GM23338 (cell line): Measurements from ENCODE around the gene XXYLT1. TPM values are rescaled to one million over a fixed set of nuclear protein-coding genes. Genes with fewer than 3 reads are reported as not detected.
A peak's percentile ranks its signal among the peaks of the same experiment; 100 is the strongest.

ENCODE experiments used
- ATAC-seq: fragments of 200-7000 bp; cut with Tn5 transposase; 3 replicates; pipeline ENCODE4 v1.9.1; 2020
- DNase-seq: peaks from one replicate; pipeline ENCODE4 v3.0.0-alpha.2; 2015; ENCODE audit warnings: low spot score
- H2AFZ ChIP-seq: fragments of 200-600 bp; sonication (generic); 2 replicates; pipeline ENCODE4 v1.8.0; 2016; ENCODE audit warnings: antibody characterized with exemption, mild to moderate bottlenecking, moderate library complexity
- H3F3A ChIP-seq: fragments of 200-600 bp; sonication (generic); replicated peaks from 2 replicates; pipeline ENCODE4 v1.8.0; 2017; ENCODE audit warnings: antibody characterized with exemption, mixed run types, low read depth
- H3K27ac ChIP-seq: fragments of 200-600 bp; sonication (generic); 2 replicates; pipeline ENCODE4 v1.6.1; 2016; ENCODE audit warnings: low read depth
- H3K27me3 ChIP-seq: fragments of 200-600 bp; sonication (generic); 2 replicates; pipeline ENCODE4 v1.8.0; 2016; ENCODE audit warnings: mild to moderate bottlenecking, mixed run types, moderate library complexity; ENCODE audit not compliant: insufficient read depth
- H3K36me3 ChIP-seq: fragments of 200-600 bp; sonication (generic); 2 replicates; pipeline ENCODE4 v1.8.0; 2016; ENCODE audit warnings: mild to moderate bottlenecking; ENCODE audit not compliant: insufficient read depth
- H3K4me1 ChIP-seq: fragments of 200-600 bp; sonication (generic); 2 replicates; pipeline ENCODE4 v1.8.0; 2016; ENCODE audit warnings: mild to moderate bottlenecking, moderate library complexity; ENCODE audit not compliant: insufficient read depth
- H3K4me2 ChIP-seq: fragments of 200-600 bp; sonication (generic); 2 replicates; pipeline ENCODE4 v1.7.1; 2017; ENCODE audit warnings: mixed run types
- H3K4me3 ChIP-seq: fragments of 200-600 bp; sonication (generic); 2 replicates; pipeline ENCODE4 v1.6.1; 2016; ENCODE audit warnings: mixed run types
- H3K79me2 ChIP-seq: fragments of 200-600 bp; sonication (generic); replicated peaks from 2 replicates; pipeline ENCODE4 v1.8.0; 2017; ENCODE audit warnings: mild to moderate bottlenecking; ENCODE audit not compliant: insufficient read depth
- H3K9me2 ChIP-seq: fragments of 200-600 bp; sonication (generic); 2 replicates; pipeline ENCODE4 v1.8.0; 2017; ENCODE audit not compliant: insufficient read depth
- H4K20me1 ChIP-seq: fragments of 200-600 bp; sonication (generic); replicated peaks from 2 replicates; pipeline ENCODE4 v1.8.0; 2017; ENCODE audit warnings: mild to moderate bottlenecking; ENCODE audit not compliant: insufficient read depth
- H3K27ac Mint-ChIP-seq: 2 replicates; pipeline ENCODE4 v1.8.0; 2020; ENCODE audit warnings: inconsistent platforms, mild to moderate bottlenecking, moderate library complexity, mixed read lengths
- H3K27me3 Mint-ChIP-seq: 3 replicates; pipeline ENCODE4 v1.8.0; 2022; ENCODE audit warnings: low read depth, mild to moderate bottlenecking, moderate library complexity, mixed read lengths, inconsistent platforms; ENCODE audit not compliant: insufficient read depth, poor library complexity
- H3K36me3 Mint-ChIP-seq: 3 replicates; pipeline ENCODE4 v1.8.0; 2021; ENCODE audit warnings: low read depth, mild to moderate bottlenecking, inconsistent platforms, moderate library complexity, mixed read lengths
- H3K4me1 Mint-ChIP-seq: 3 replicates; pipeline ENCODE4 v1.8.0; 2020; ENCODE audit warnings: mild to moderate bottlenecking, inconsistent platforms, mixed read lengths
- H3K4me3 Mint-ChIP-seq: 3 replicates; pipeline ENCODE4 v1.8.0; 2021; ENCODE audit warnings: moderate library complexity, mild to moderate bottlenecking, inconsistent platforms, mixed read lengths
- H3K9me3 Mint-ChIP-seq: 3 replicates; pipeline ENCODE4 v1.8.0; 2020; ENCODE audit warnings: moderate library complexity, mild to moderate bottlenecking, inconsistent platforms, mixed read lengths
- CREB1 ChIP-seq: fragments of 250-450 bp; sonication (Bioruptor Pico); IDR thresholded peaks from 2 replicates; pipeline ENCODE4 v1.5.0; 2020; ENCODE audit warnings: low read depth, mild to moderate bottlenecking, moderate library complexity
- POLR2AphosphoS5 ChIP-seq: IDR thresholded peaks from 2 replicates; pipeline ENCODE4 v1.6.1; 2016; ENCODE audit warnings: antibody characterized with exemption, low read depth
- ZNF114 ChIP-seq: fragments of 250-450 bp; sonication (Bioruptor Pico); IDR thresholded peaks from 2 replicates; pipeline ENCODE4 v1.5.0; 2020; ENCODE audit warnings: mild to moderate bottlenecking, moderate library complexity
- ZNF331 ChIP-seq: fragments of 250-450 bp; sonication (Bioruptor Pico); IDR thresholded peaks from 2 replicates; pipeline ENCODE4 v1.5.0; 2020; ENCODE audit warnings: low read depth, mild to moderate bottlenecking, moderate library complexity
- polyA plus RNA-seq: library from polyadenylated mRNA; unstranded; fragments of >200 nt; fragmentation: Nextera tagmentation; extraction: Ambion mirVana; gene quantifications from 2 replicates; pipeline ENCODE4 v1.2.1, GENCODE V29; 2016
- total RNA-seq: library from RNA; depleted of rRNA; stranded (reverse); fragments of >200 nt; shearing (Covaris generic); gene quantifications from 2 replicates; pipeline ENCODE4 v1.2.3, GENCODE V29; 2014
- TF ChIP-seq, protein P1 (sequence below): fragments of 250-450 bp; sonication (Bioruptor Pico); IDR thresholded peaks from 2 replicates; pipeline ENCODE4 v1.5.0; 2020; ENCODE audit warnings: mild to moderate bottlenecking, moderate library complexity
- TF ChIP-seq, protein P2 (sequence below): IDR thresholded peaks from 2 replicates; pipeline ENCODE4 v1.6.1; 2016; ENCODE audit warnings: antibody characterized with exemption
- TF ChIP-seq, protein P3 (sequence below), 2 experiments: fragments of 200-600 bp in 1 of 2; sonication (generic) in 1 of 2; conservative IDR thresholded peaks; 2 replicates each; pipeline versions ENCODE4 v1.5.1 to v1.6.1; 2016 to 2017; ENCODE audit warnings: antibody characterized with exemption in 2 of 2, low read depth in 2 of 2, mild to moderate bottlenecking in 2 of 2, moderate library complexity in 1 of 2

XXYLT1 gene
- total and polyA plus RNA-seq, 2 experiments from 2014 or later: 13.5 to 34.8 TPM

DNA sequence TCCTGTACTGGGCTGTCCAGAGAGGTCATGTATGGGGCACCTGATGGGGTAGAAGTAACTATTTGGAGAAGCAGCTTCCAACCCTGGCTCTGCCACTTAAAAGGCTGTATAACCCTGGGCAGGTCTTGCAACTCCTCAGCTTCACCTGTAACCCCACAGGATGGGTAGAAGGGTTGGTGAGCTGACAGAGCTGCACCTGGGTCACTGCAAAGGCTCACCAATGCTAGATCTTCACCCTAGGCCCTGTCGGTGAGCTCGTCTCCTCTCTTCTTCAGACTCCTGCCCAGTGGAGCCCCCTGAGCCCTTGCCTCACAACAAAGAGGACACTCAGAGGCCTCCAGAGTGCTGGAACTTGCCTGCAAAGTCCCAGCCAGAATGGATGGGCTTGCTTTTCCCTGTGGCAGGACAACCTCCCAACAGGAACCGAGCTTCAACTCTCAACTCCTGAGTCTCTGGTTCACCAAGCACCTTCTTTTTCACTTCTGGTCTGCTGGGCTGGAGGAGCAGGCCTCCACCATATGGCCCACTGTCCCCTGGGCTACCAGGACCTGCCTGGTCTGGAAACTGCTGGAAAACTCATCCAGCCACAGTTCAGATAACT, 45.9 kb downstream of the XXYLT1 start (continued):
- TF ChIP-seq, protein P1, sequence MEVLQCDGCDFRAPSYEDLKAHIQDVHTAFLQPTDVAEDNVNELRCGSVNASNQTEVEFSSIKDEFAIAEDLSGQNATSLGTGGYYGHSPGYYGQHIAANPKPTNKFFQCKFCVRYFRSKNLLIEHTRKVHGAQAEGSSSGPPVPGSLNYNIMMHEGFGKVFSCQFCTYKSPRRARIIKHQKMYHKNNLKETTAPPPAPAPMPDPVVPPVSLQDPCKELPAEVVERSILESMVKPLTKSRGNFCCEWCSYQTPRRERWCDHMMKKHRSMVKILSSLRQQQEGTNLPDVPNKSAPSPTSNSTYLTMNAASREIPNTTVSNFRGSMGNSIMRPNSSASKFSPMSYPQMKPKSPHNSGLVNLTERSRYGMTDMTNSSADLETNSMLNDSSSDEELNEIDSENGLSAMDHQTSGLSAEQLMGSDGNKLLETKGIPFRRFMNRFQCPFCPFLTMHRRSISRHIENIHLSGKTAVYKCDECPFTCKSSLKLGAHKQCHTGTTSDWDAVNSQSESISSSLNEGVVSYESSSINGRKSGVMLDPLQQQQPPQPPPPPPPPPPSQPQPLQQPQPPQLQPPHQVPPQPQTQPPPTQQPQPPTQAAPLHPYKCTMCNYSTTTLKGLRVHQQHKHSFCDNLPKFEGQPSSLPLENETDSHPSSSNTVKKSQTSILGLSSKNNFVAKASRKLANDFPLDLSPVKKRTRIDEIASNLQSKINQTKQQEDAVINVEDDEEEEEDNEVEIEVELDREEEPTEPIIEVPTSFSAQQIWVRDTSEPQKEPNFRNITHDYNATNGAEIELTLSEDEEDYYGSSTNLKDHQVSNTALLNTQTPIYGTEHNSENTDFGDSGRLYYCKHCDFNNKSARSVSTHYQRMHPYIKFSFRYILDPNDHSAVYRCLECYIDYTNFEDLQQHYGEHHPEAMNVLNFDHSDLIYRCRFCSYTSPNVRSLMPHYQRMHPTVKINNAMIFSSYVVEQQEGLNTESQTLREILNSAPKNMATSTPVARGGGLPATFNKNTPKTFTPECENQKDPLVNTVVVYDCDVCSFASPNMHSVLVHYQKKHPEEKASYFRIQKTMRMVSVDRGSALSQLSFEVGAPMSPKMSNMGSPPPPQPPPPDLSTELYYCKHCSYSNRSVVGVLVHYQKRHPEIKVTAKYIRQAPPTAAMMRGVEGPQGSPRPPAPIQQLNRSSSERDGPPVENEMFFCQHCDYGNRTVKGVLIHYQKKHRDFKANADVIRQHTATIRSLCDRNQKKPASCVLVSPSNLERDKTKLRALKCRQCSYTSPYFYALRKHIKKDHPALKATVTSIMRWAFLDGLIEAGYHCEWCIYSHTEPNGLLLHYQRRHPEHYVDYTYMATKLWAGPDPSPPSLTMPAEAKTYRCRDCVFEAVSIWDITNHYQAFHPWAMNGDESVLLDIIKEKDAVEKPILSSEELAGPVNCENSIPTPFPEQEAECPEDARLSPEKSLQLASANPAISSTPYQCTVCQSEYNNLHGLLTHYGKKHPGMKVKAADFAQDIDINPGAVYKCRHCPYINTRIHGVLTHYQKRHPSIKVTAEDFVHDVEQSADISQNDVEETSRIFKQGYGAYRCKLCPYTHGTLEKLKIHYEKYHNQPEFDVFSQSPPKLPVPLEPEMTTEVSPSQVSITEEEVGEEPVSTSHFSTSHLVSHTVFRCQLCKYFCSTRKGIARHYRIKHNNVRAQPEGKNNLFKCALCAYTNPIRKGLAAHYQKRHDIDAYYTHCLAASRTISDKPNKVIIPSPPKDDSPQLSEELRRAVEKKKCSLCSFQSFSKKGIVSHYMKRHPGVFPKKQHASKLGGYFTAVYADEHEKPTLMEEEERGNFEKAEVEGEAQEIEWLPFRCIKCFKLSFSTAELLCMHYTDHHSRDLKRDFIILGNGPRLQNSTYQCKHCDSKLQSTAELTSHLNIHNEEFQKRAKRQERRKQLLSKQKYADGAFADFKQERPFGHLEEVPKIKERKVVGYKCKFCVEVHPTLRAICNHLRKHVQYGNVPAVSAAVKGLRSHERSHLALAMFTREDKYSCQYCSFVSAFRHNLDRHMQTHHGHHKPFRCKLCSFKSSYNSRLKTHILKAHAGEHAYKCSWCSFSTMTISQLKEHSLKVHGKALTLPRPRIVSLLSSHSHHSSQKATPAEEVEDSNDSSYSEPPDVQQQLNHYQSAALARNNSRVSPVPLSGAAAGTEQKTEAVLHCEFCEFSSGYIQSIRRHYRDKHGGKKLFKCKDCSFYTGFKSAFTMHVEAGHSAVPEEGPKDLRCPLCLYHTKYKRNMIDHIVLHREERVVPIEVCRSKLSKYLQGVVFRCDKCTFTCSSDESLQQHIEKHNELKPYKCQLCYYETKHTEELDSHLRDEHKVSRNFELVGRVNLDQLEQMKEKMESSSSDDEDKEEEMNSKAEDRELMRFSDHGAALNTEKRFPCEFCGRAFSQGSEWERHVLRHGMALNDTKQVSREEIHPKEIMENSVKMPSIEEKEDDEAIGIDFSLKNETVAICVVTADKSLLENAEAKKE (CRISPR knock-in tag): no peak
- TF ChIP-seq ZNF331 (CRISPR knock-in tag): no peak

DNA sequence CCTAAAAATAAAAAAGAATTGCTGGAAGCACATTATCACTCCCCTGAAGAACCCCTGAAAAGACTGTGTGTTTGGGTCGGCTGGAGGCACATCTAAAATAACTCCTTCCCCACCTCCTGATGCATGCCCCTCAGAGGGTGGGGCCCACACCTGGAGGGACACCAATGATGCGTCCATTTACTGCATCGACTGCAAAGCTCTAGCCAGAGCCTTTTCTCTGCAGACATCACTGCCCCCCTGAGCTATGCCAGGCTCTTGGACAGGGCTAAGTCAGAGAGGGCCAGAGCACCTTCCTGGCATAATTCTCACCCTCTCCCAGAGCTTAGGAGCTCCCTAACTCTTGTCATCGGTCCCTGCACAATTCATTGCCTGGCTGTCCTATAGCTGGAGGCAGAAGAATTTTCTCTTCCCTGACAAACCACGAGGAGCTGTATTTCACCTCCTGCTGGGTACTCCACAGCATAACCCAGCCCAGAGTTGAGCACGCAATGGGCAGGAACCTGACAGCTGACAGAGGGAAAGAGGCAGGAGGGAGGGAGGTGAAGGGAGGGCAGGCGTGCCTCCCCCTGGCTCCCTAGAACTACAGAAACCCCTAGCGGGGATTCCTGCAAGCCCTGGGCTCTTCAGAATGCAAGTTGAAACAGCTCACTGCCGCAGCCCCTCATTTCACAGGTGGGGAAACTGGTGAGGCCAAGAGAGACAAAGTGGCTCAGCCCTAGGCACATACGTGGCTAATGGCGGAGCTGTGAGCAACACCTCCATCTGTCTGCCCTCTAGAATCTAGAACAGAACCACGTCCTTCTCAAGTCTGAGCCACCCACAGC, 46.6 kb downstream of the XXYLT1 start:
- Histone ChIP-seq H3K4me2 (peak overlapping the region; percentile 48; the same call in 1 of the 2 replicates), H2AFZ (no peak overlapping the region), H3K36me3 (no peaks in the 10 kb centered on the region), H3K27ac (peak overlapping the region; percentile 83; the same call in 1 of the 2 replicates), H3K4me1 (peaks cover 34% of the 10 kb centered on the region), H3K4me3 (no peak overlapping the region), H3K27me3 (no peaks in the 10 kb centered on the region), H4K20me1 (no peaks in the 10 kb centered on the region), H3K9me2 (no peaks in the 10 kb centered on the region), H3K79me2 (peaks cover 20% of the 10 kb centered on the region), H3F3A (0 out of 2 replicates have a peak, but pooled peaks cover 2% of the 10 kb centered on the region)
- DNase-seq (peak; percentile 30), ATAC-seq (peak; percentile 42)
- Mint-ChIP-seq H3K27me3 (peaks cover 26% of the 10 kb centered on the region), H3K4me3 (no peak overlapping the region), H3K27ac (peak overlapping the region; percentile 76; the same call in 1 of the 2 replicates), H3K4me1 (peaks cover 41% of the 10 kb centered on the region), H3K9me3 (no peaks in the 10 kb centered on the region), H3K36me3 (peaks cover 34% of the 10 kb centered on the region)
- TF ChIP-seq, protein P2, sequence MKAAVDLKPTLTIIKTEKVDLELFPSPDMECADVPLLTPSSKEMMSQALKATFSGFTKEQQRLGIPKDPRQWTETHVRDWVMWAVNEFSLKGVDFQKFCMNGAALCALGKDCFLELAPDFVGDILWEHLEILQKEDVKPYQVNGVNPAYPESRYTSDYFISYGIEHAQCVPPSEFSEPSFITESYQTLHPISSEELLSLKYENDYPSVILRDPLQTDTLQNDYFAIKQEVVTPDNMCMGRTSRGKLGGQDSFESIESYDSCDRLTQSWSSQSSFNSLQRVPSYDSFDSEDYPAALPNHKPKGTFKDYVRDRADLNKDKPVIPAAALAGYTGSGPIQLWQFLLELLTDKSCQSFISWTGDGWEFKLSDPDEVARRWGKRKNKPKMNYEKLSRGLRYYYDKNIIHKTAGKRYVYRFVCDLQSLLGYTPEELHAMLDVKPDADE: no peak
- no peak for TF ChIP-seq CREB1 (CRISPR knock-in tag)
- no peak for TF ChIP-seq ZNF331 (CRISPR knock-in tag)
- no peak for TF ChIP-seq POLR2AphosphoS5
- TF ChIP-seq ZNF114 (CRISPR knock-in tag): no peak
- TF ChIP-seq, protein P3, sequence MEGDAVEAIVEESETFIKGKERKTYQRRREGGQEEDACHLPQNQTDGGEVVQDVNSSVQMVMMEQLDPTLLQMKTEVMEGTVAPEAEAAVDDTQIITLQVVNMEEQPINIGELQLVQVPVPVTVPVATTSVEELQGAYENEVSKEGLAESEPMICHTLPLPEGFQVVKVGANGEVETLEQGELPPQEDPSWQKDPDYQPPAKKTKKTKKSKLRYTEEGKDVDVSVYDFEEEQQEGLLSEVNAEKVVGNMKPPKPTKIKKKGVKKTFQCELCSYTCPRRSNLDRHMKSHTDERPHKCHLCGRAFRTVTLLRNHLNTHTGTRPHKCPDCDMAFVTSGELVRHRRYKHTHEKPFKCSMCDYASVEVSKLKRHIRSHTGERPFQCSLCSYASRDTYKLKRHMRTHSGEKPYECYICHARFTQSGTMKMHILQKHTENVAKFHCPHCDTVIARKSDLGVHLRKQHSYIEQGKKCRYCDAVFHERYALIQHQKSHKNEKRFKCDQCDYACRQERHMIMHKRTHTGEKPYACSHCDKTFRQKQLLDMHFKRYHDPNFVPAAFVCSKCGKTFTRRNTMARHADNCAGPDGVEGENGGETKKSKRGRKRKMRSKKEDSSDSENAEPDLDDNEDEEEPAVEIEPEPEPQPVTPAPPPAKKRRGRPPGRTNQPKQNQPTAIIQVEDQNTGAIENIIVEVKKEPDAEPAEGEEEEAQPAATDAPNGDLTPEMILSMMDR (conservative IDR thresholded peaks at IDR 0.05; ENCODE audit: low read depth in 2 of 2): no peak
